ENCODE measurements around the gene NR1I3.

Gene NR1I3

GRCh38 chr1:161225534-161226319 lies 12.3 kb downstream of the NR1I3 start, which contains the start of gene TOMM40L:
Gene TOMM40L (plus strand): TSS chr1:161226060. CDS start chr1:161226490, 430 bp downstream.
- CTCF ChIA-PET = interaction anchor here (0.6 to 9.7 kb wide), 34 partner anchors 9 to 216 kb away, joined by 3 to 146 read pairs (median 7); partner anchors contain the start of genes FCER1G, NDUFS2, NR1I3 and PCP4L1
- Histone ChIP-seq H3K4me3 (ENCODE audit: low read depth, low read length) (peak within 1 kb of the TSS; percentile 84), H3K27ac (ENCODE audit: extremely low read depth, low read depth, low read length) (peak within 1 kb of the TSS; percentile 26; the same call in 1 of the 2 replicates)
- peak; percentile 85 for TF ChIP-seq ZXDB (tag by site-specific recombination; IDR thresholded peaks at IDR 0.05)
- peak; percentile 93 for TF ChIP-seq ZBTB17 (tag by site-specific recombination; IDR thresholded peaks at IDR 0.05)
- peak; percentile 43; the same call in 1 of the 2 replicates for TF ChIP-seq ZBTB21 (tag by site-specific recombination; IDR thresholded peaks at IDR 0.05)
- no peak for TF ChIP-seq GLI2 (tag by site-specific recombination; IDR thresholded peaks at IDR 0.05; ENCODE audit: borderline replicate concordance, low read depth)
- peak; percentile 81; the same call in 1 of the 2 replicates for TF ChIP-seq TRIM28 (IDR thresholded peaks at IDR 0.05; ENCODE audit: borderline replicate concordance, low read length)
- peak; percentile 78; the same call in 1 of the 2 replicates for TF ChIP-seq ZNF660 (tag by site-specific recombination; IDR thresholded peaks at IDR 0.05)
- no peak for TF ChIP-seq RBAK (tag by site-specific recombination; IDR thresholded peaks at IDR 0.05)
- TF ChIP-seq, protein P1, sequence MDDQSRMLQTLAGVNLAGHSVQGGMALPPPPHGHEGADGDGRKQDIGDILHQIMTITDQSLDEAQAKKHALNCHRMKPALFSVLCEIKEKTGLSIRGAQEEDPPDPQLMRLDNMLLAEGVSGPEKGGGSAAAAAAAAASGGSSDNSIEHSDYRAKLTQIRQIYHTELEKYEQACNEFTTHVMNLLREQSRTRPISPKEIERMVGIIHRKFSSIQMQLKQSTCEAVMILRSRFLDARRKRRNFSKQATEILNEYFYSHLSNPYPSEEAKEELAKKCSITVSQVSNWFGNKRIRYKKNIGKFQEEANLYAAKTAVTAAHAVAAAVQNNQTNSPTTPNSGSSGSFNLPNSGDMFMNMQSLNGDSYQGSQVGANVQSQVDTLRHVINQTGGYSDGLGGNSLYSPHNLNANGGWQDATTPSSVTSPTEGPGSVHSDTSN (CRISPR knock-in tag; IDR thresholded peaks at IDR 0.05) = peak; percentile 85; the same call in 1 of the 2 replicates
- TF ChIP-seq ZNF211 (tag by site-specific recombination; IDR thresholded peaks at IDR 0.05; ENCODE audit: low read depth) = no peak
- peak; percentile 90 for TF ChIP-seq ZBTB10 (tag by site-specific recombination; IDR thresholded peaks at IDR 0.05)
- TF ChIP-seq SP2 (tag by site-specific recombination; IDR thresholded peaks at IDR 0.05) = peak; percentile 97
- TF ChIP-seq BCL11B (tag by site-specific recombination; IDR thresholded peaks at IDR 0.05; ENCODE audit: low read depth) = peak; percentile 72; the same call in 1 of the 2 replicates
- TF ChIP-seq ZNF639 (tag by site-specific recombination; IDR thresholded peaks at IDR 0.05) = peak; percentile 91
- peak; percentile 74 for TF ChIP-seq ZNF398 (tag by site-specific recombination; IDR thresholded peaks at IDR 0.05)
- no peak for TF ChIP-seq GLI4 (tag by site-specific recombination; IDR thresholded peaks at IDR 0.05)
- peak; percentile 82; the same call in 1 of the 2 replicates for TF ChIP-seq KLF16 (tag by site-specific recombination; IDR thresholded peaks at IDR 0.05)
- peak; percentile 76; the same call in 1 of the 2 replicates for TF ChIP-seq ZFP69B (tag by site-specific recombination; IDR thresholded peaks at IDR 0.05)
- peak; percentile 74 for TF ChIP-seq CTCF (tag by site-specific recombination; IDR thresholded peaks at IDR 0.05)
- peak; percentile 62; the same call in 1 of the 2 replicates for TF ChIP-seq ZSCAN18 (tag by site-specific recombination; IDR thresholded peaks at IDR 0.05)
- TF ChIP-seq YY1 (tag by site-specific recombination; IDR thresholded peaks at IDR 0.05) = peak; percentile 99
- TF ChIP-seq ZBTB20 (tag by site-specific recombination; IDR thresholded peaks at IDR 0.05) = peak; percentile 68
- TF ChIP-seq REST (tag by site-specific recombination; IDR thresholded peaks at IDR 0.05) = peak; percentile 37

More at GRCh38 chr1:161225534-161226319, 12.3 kb downstream of the NR1I3 start, which contains the start of gene TOMM40L:
- Histone ChIP-seq H3K9me3 (ENCODE audit: control insufficient read depth, insufficient read depth, low read depth, low read length) (no peaks in the 10 kb centered on the region), H3K36me3 (ENCODE audit: control insufficient read depth in 2 of 2, insufficient read depth in 1 of 2, low read length in 2 of 2) (peaks cover 0 to 29% of the 10 kb centered on the region in 2 experiments; a peak in 1 of 3 replicates), H3K4me1 (ENCODE audit: control insufficient read depth, insufficient read depth, low read length) (peaks cover 4% of the 10 kb centered on the region; the same call in 1 of the 2 replicates)
- POLR2A ChIA-PET = interaction anchor here (0.6 to 1.7 kb wide), 19 partner anchors 10 to 205 kb away, joined by 3 to 22 read pairs (median 5); partner anchors contain the start of genes ADAMTS4, B4GALT3, DEDD and F11R

All from HEK293 (cell line).